DMS153 (cell line): Measurements from ENCODE around the gene CSF3.
A peak's percentile ranks its signal among the peaks of the same experiment; 100 is the strongest.

ENCODE experiments used
- DNase-seq: peaks from one replicate; lab custom pipeline; 2025; lab: John Stamatoyannopoulos, UW

Gene CSF3, protein sequence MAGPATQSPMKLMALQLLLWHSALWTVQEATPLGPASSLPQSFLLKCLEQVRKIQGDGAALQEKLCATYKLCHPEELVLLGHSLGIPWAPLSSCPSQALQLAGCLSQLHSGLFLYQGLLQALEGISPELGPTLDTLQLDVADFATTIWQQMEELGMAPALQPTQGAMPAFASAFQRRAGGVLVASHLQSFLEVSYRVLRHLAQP

DNA sequence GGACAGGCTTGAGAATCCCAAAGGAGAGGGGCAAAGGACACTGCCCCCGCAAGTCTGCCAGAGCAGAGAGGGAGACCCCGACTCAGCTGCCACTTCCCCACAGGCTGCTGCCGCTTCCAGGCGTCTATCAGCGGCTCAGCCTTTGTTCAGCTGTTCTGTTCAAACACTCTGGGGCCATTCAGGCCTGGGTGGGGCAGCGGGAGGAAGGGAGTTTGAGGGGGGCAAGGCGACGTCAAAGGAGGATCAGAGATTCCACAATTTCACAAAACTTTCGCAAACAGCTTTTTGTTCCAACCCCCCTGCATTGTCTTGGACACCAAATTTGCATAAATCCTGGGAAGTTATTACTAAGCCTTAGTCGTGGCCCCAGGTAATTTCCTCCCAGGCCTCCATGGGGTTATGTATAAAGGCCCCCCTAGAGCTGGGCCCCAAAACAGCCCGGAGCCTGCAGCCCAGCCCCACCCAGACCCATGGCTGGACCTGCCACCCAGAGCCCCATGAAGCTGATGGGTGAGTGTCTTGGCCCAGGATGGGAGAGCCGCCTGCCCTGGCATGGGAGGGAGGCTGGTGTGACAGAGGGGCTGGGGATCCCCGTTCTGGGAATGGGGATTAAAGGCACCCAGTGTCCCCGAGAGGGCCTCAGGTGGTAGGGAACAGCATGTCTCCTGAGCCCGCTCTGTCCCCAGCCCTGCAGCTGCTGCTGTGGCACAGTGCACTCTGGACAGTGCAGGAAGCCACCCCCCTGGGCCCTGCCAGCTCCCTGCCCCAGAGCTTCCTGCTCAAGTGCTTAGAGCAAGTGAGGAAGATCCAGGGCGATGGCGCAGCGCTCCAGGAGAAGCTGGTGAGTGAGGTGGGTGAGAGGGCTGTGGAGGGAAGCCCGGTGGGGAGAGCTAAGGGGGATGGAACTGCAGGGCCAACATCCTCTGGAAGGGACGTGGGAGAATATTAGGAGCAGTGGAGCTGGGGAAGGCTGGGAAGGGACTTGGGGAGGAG, at the start of gene CSF3:
Gene CSF3 (plus strand): TSS at position 436 of the 993 bp plus-strand sequence. CDS start 35 bp downstream, at position 471.
- peak; percentile 42 for DNase-seq

- no peak for DNase-seq
Observed at GRCh38 chr17:39966771-39967170, 48.5 kb upstream of the CSF3 start.

DNA sequence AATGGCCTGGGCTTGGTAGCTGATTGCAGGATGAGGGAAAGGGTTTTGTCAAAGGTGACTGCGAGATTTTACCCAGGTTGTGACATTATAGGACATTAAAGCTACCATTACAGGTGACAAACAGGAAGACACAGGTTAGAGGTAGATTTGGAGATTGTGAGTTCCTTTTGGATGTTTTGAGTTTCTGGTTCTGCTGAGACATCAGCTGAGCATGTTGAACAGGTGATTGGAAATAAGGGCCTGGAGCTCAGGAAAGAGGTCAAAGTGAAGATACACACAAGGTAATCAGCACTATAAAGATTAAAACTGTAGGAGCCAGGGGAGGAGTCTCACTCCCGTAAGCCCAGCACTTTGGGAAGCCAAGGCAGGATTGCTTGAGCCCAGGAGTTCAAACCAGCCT, 46.5 kb upstream of the CSF3 start:
- DNase-seq = no peak

- DNase-seq = no peak
Observed at GRCh38 chr17:39969375-39969774, 45.9 kb upstream of the CSF3 start.

- DNase-seq = no peak
Observed at GRCh38 chr17:39970157-39970692, 45.0 kb upstream of the CSF3 start.

DNA sequence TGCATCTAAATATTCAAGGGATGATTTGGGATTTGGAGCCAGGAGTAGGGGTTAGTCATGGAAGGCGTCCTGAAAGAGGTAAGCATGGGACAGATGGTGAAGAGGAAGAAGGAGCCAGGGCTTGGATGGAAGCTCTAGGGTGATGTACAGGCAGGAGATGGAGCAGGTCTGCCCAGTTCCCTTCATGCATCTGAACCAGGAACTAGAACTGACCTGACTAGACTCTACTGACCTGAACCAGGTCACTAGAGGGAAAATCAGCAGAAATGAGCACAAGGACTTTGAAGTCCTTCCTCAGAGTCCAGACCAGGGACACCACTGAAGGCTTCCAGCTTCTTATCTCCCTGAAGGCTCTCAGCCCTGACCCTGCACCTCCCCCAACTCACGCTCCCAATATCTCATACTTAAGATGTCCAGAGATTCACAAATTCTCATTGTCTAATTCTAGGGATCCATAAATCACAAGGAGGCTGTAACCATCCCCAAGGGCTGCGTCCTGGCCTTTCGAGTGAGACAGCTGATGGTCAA, 44.1 kb upstream of the CSF3 start:
- no peak for DNase-seq

- DNase-seq = no peak
Observed at GRCh38 chr17:39972271-39972670, 43.0 kb upstream of the CSF3 start.

DNA sequence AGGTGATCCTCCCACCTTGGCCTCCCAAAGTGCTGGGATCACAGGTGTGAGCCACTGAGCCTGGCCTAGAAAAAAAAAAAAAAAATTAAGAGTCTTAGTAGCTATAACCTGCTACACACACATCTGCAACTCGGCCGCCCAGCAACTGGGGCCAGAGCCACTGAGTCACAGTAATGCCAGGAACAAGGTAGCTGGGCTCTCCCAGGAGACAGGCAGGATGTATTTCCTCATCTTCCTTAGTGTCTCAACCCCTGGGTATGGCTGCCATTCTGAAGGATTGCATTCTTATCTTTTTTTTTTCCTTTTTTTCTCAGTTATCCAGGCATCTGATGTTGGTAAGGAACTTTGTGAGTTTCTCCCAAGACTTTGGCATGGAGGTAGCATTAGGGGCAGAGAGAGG, 41.7 kb upstream of the CSF3 start:
- DNase-seq = no peak

DNA sequence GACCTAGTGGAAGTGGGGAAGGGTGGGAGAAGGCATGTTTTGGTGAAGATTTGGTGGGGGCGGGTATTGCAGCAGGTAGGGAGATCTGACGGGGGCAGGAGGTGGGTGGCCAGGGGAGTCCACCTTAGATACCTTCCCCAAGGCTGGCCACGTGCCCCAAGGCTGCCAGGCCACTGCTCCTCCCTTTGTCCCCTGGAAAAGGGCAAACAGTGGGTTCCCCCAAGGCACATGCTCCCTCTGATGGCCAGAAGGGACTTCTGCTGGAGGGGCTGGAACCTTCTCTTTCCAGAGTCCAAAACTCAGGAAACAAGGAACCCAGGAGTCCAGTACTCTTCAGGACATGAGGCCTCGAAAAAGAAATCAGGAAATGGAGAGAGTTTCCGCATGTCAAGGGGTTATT, 40.8 kb upstream of the CSF3 start:
- no peak for DNase-seq

DNA sequence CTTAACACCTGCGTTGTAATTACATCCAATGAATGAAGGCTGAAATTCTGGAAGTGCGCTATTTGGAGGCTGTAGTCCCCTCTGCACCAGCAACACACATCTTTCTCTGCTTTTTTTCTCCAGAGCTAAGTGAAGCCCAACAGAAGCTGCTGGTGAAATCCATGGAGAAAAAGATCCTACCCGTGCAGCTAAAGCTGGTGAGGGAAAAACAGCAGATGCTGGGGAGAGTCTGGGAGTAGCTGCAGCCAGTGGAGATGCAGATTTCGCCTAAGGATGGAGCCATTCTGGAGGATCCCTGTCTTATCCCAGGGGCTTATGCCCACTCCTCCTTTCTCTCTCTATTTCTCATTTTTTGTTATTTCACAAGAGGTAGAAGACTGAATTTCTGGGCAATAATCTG, 39.4 kb upstream of the CSF3 start:
- DNase-seq = no peak

GRCh38 chr17:39979016-39979670, 36.1 kb upstream of the CSF3 start:
- DNase-seq = no peak

DNA sequence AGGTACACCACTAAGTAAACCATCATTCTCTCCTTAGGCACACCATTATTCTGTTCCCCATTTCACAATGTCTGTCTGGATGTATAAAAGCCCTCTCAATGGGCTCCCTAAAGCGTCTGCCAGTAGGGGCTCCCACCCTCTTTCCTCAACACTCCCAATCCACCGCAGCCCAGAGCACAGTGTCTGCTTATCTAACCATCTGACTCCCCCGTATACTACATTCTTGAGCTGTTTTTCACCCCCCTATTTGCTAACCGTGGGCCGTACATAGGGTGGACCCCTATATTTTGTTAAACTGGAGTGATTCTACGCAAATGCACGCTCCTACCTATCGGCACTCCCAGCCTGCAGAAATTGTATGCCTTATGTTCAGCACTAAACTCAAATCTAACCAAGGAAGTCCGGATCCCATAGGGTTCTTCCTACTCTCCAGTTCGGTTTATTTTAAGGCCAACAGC, 35.3 kb upstream of the CSF3 start:
- no peak for DNase-seq

- DNase-seq = peak; percentile 99
Observed at GRCh38 chr17:39980351-39981206, 34.7 kb upstream of the CSF3 start, which contains the start of gene PSMD3. TSS of gene PSMD3 (plus strand) at chr17:39980807. CDS start at chr17:39980971, 164 bp downstream.

DNA sequence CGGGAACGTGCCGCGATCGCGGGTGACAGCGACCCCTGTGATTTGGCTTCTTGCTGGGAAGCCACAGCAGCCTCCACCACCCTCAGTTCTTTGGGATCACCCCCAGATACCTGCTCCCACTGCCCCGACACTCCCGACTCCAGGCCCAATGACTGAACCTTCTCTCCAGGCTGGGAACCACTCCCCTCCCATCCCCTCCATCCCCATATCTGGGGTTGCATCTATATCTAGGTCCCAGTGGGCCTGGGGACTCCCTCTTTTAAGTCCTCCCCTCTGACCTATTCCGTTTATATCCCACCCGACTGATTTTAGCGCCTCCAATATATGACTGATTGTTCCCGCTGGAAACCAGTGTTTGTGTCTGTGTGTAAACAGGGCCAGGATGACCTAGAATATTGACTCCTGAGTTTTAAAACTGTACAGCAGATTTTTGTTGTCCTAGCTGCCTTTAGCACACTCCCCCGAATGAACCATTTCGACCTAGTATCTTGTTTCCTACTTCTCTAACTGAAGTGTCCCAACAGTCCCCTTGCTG, 34.0 kb upstream of the CSF3 start:
- no peak for DNase-seq

GRCh38 chr17:39981766-39982375, 33.4 kb upstream of the CSF3 start:
- DNase-seq = no peak

- DNase-seq = no peak
Observed at GRCh38 chr17:39988206-39988810, 26.9 kb upstream of the CSF3 start.

- no peak for DNase-seq
Observed at GRCh38 chr17:39994448-39994847, 20.8 kb upstream of the CSF3 start.

- DNase-seq = no peak
Observed at GRCh38 chr17:39995438-39995837, 19.8 kb upstream of the CSF3 start.

GRCh38 chr17:39996162-39996561, 19.1 kb upstream of the CSF3 start:
- DNase-seq = no peak

GRCh38 chr17:39996800-39997199, 18.4 kb upstream of the CSF3 start:
- no peak for DNase-seq
